ENCODE measurements around the gene LRRN2.

LRRN2 gene

GRCh38 chr1:204676043-204676442 lies 9.5 kb downstream of the LRRN2 start:
- H3K36me3 ChIP-seq, result peaks cover 34% of the 10 kb centered on the region
- no peak for DNase-seq
- H3K9me3 ChIP-seq (ENCODE audit: severe bottlenecking), result no peaks in the 10 kb centered on the region
- no peak overlapping the region for H3K27ac ChIP-seq
- no peak for TF ChIP-seq CTCF (IDR thresholded peaks at IDR 0.05; ENCODE audit: low read depth, low read length)
- H3K4me3 ChIP-seq (ENCODE audit: low read depth, low read length), result no peak overlapping the region
- no peaks in the 10 kb centered on the region for H3K27me3 ChIP-seq (ENCODE audit: insufficient read depth, low read depth, severe bottlenecking)

- peaks cover 21% of the 10 kb centered on the region for H3K36me3 ChIP-seq
- no peak overlapping the region for H3K4me3 ChIP-seq (ENCODE audit: low read depth, low read length)
- no peak for TF ChIP-seq CTCF (IDR thresholded peaks at IDR 0.05; ENCODE audit: low read depth, low read length)
- no peak overlapping the region; the same call in 1 of the 2 replicates for H3K27ac ChIP-seq
- H3K9me3 ChIP-seq (ENCODE audit: severe bottlenecking), result no peaks in the 10 kb centered on the region
- no peaks in the 10 kb centered on the region for H3K27me3 ChIP-seq (ENCODE audit: insufficient read depth, low read depth, severe bottlenecking)
- DNase-seq, result no peak
Measured at GRCh38 chr1:204673909-204674649, 11.5 kb downstream of the LRRN2 start.

GRCh38 chr1:204673209-204673608 lies 12.3 kb downstream of the LRRN2 start:
- TF ChIP-seq CTCF (IDR thresholded peaks at IDR 0.05; ENCODE audit: low read depth, low read length), result no peak

GRCh38 chr1:204672482-204673121 lies 12.9 kb downstream of the LRRN2 start:
- Histone ChIP-seq H3K4me3 (ENCODE audit: low read depth, low read length) (no peak overlapping the region), H3K9me3 (ENCODE audit: severe bottlenecking) (no peaks in the 10 kb centered on the region), H3K27ac (no peak overlapping the region), H3K36me3 (peaks cover 29% of the 10 kb centered on the region), H3K27me3 (ENCODE audit: insufficient read depth, low read depth, severe bottlenecking) (no peaks in the 10 kb centered on the region)
- no peak for TF ChIP-seq CTCF (IDR thresholded peaks at IDR 0.05; ENCODE audit: low read depth, low read length)
- no peak for DNase-seq

More at GRCh38 chr1:204673209-204673608, 12.3 kb downstream of the LRRN2 start:
- Histone ChIP-seq H3K27ac (no peak overlapping the region), H3K9me3 (ENCODE audit: severe bottlenecking) (no peaks in the 10 kb centered on the region), H3K4me3 (ENCODE audit: low read depth, low read length) (no peak overlapping the region), H3K36me3 (peaks cover 24% of the 10 kb centered on the region), H3K27me3 (ENCODE audit: insufficient read depth, low read depth, severe bottlenecking) (no peaks in the 10 kb centered on the region)
- no peak for DNase-seq

- H3K4me3 ChIP-seq (ENCODE audit: low read depth, low read length), result no peak overlapping the region
- no peak overlapping the region for H3K27ac ChIP-seq
- H3K27me3 ChIP-seq (ENCODE audit: insufficient read depth, low read depth, severe bottlenecking), result no peaks in the 10 kb centered on the region
- TF ChIP-seq CTCF (IDR thresholded peaks at IDR 0.05; ENCODE audit: low read depth, low read length), result no peak
- no peaks in the 10 kb centered on the region for H3K9me3 ChIP-seq (ENCODE audit: severe bottlenecking)
- peaks cover 29% of the 10 kb centered on the region for H3K36me3 ChIP-seq
- DNase-seq, result no peak
Measured at GRCh38 chr1:204672069-204672468, 13.5 kb downstream of the LRRN2 start.
